NB4 (cell line): ENCODE measurements around the gene GPRC5A.

ENCODE experiments used
- DNase-seq: peaks from one replicate; pipeline ENCODE4 v3.0.0; 2010; ENCODE audit warnings: low read depth
- H3K4me3 ChIP-seq: one replicate; pipeline ENCODE4 v1.5.1; 2011; ENCODE audit warnings: mild to moderate bottlenecking, low read depth, low read length, moderate library complexity
- MYC ChIP-seq: IDR thresholded peaks from 2 replicates; pipeline ENCODE4 v1.6.1; 2011; ENCODE audit warnings: low read depth, low read length
- POLR2A ChIP-seq: IDR thresholded peaks from 2 replicates; pipeline ENCODE4 v1.6.1; 2011; ENCODE audit warnings: mild to moderate bottlenecking; ENCODE audit not compliant: insufficient read length; ENCODE audit errors: extremely low read depth
- TF ChIP-seq, protein P1 (sequence below): IDR thresholded peaks from 2 replicates; pipeline ENCODE4 v1.6.1; 2011; ENCODE audit warnings: low read depth, low read length
- TF ChIP-seq, protein P2 (sequence below): IDR thresholded peaks from one replicate; pipeline ENCODE4 v1.5.1; 2012; ENCODE audit warnings: low read depth, low read length

Gene GPRC5A

GRCh38 chr12:12933742-12934141, 42.4 kb downstream of the GPRC5A start:
- no peak for DNase-seq
- H3K4me3 ChIP-seq, result no peak overlapping the region
- TF ChIP-seq POLR2A (no peak), MYC (no peak)
- TF ChIP-seq, protein P1, sequence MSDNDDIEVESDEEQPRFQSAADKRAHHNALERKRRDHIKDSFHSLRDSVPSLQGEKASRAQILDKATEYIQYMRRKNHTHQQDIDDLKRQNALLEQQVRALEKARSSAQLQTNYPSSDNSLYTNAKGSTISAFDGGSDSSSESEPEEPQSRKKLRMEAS, result no peak
- TF ChIP-seq, protein P2, sequence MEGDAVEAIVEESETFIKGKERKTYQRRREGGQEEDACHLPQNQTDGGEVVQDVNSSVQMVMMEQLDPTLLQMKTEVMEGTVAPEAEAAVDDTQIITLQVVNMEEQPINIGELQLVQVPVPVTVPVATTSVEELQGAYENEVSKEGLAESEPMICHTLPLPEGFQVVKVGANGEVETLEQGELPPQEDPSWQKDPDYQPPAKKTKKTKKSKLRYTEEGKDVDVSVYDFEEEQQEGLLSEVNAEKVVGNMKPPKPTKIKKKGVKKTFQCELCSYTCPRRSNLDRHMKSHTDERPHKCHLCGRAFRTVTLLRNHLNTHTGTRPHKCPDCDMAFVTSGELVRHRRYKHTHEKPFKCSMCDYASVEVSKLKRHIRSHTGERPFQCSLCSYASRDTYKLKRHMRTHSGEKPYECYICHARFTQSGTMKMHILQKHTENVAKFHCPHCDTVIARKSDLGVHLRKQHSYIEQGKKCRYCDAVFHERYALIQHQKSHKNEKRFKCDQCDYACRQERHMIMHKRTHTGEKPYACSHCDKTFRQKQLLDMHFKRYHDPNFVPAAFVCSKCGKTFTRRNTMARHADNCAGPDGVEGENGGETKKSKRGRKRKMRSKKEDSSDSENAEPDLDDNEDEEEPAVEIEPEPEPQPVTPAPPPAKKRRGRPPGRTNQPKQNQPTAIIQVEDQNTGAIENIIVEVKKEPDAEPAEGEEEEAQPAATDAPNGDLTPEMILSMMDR, result no peak

DNA sequence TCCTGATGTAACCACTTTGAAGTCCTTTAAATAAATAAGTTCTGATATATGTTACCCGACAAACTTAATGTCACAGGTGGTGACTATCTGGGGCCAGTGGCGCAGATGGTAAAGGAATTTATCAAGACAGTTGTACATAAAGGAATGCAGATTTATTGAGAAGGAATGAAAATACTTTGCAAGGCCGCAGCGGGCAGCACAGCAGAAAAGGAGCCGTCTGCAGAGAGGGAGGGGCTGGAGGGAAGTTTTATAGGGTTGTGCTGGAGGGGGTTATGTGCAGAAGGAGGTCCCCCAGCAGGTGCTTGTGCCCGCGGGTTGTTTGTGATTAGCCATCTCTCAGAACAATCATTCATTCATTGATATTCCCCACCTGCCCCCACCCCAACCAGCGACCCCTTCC, 43.2 kb downstream of the GPRC5A start:
- no peak for DNase-seq
- no peak overlapping the region for H3K4me3 ChIP-seq
- TF ChIP-seq, protein P1, result no peak
- TF ChIP-seq MYC (no peak), POLR2A (no peak)
- TF ChIP-seq, protein P2, result no peak

GRCh38 chr12:12936983-12937491, 45.7 kb downstream of the GPRC5A start:
- DNase-seq, result no peak
- TF ChIP-seq MYC, result no peak
- TF ChIP-seq, protein P2, result no peak
- no peak overlapping the region for H3K4me3 ChIP-seq

GRCh38 chr12:12938541-12938940, 47.2 kb downstream of the GPRC5A start:
- no peak overlapping the region for H3K4me3 ChIP-seq
- DNase-seq, result no peak
- TF ChIP-seq, protein P1, result no peak
- no peak for TF ChIP-seq POLR2A

GRCh38 chr12:12939888-12940287, 48.5 kb downstream of the GPRC5A start:
- TF ChIP-seq MYC (no peak), POLR2A (no peak)
- TF ChIP-seq, protein P2, result no peak
- TF ChIP-seq, protein P1, result no peak
- no peak overlapping the region for H3K4me3 ChIP-seq
- no peak for DNase-seq

DNA sequence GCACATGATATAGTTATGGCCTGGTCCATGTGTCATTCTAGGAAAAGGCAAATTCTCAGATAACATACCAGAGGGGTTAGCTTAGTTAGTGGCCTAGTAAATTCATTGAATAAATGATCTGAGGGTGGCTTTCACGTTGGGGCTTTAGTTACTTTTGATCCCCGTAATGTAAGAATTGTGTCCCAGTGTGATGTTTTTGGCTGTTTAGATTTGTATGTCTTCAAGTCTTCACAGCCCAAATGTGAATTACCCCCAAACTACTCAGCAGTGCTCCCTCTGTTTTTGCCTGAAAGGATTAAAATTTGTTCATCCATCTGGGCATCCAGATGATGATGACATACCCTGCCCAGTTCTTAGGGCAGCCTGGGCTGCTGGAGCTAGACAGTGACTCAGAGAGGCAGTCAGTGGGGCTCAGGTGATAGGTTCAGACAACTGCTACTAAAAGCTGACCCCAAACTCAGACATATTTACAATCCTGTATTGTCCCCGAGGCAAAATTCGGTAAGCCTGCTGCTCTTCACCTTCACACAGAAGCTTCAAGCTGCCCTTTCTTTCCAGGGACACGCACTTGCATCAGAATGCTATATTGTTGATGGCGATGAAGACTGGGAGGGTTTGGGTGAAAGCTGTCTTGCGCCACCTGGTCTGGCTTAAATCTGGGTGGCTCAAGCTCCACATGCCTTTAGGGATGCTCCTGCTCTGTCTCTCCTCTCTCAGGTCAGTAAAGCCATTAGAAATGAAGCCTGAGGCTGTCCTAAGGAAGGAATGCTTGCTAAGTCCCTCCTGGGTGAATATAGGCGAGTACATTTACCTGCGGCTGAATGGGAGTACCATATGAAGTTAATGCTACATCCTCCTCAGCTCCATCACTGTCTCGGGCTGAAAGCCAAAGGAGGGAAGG, 50.3 kb downstream of the GPRC5A start:
- DNase-seq, result no peak
- TF ChIP-seq POLR2A, result no peak
- no peak for TF ChIP-seq MYC
- TF ChIP-seq, protein P1, result no peak
- TF ChIP-seq, protein P2, result no peak
- H3K4me3 ChIP-seq, result no peak overlapping the region
